AG04449 (cell line): Measurements from ENCODE around the gene HFM1.

Experiments
- CTCF ChIA-PET: fragments of 350-600 bp; formaldehyde crosslinking; extraction: SDS; loops from one replicate; lab custom pipeline; 2021; ENCODE audit warnings: antibody characterized with exemption; lab: Yijun Ruan, JAX
- POLR2A ChIA-PET: fragments of 400-600, 350-600 bp; formaldehyde crosslinking; extraction: SDS; loops from one replicate; lab custom pipeline; 2020; ENCODE audit warnings: antibody characterized with exemption, inconsistent platforms; lab: Yijun Ruan, JAX
- DNase-seq: peaks from one replicate; pipeline ENCODE4 v3.0.0-alpha.2; 2010; ENCODE audit warnings: low read depth, low spot score
- H3K4me3 ChIP-seq: 2 replicates; pipeline ENCODE4 v1.5.1; 2011; ENCODE audit warnings: low read depth, mild to moderate bottlenecking, control low read depth, low read length
- TF ChIP-seq, protein P1 (sequence below): IDR thresholded peaks from one replicate; pipeline ENCODE4 v1.5.1; 2011; ENCODE audit warnings: mild to moderate bottlenecking, moderate library complexity, low read length, control low read depth, inconsistent platforms; ENCODE audit not compliant: insufficient read depth; ENCODE audit errors: missing control alignments

The HFM1 gene

DNA sequence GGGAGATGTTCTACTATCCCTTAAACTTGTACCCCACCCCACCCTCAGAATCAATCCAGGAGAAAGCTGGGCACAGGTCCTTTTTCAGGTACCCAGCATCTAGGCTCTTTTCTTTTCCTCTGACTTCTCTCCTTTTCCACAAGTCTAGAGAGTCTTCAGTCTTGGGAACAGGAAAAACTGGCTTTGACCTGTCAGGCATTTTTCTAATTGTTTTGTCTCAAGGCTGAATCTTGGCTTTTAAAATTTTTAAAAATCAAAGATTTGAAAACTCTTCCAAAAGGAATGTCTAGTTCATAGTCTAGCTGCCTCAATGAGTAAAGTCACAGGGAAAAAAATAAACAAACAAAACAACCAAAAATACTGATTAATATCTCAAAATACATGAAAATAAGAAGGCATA lies 161.5 kb downstream of the HFM1 start:
- TF ChIP-seq, protein P1, sequence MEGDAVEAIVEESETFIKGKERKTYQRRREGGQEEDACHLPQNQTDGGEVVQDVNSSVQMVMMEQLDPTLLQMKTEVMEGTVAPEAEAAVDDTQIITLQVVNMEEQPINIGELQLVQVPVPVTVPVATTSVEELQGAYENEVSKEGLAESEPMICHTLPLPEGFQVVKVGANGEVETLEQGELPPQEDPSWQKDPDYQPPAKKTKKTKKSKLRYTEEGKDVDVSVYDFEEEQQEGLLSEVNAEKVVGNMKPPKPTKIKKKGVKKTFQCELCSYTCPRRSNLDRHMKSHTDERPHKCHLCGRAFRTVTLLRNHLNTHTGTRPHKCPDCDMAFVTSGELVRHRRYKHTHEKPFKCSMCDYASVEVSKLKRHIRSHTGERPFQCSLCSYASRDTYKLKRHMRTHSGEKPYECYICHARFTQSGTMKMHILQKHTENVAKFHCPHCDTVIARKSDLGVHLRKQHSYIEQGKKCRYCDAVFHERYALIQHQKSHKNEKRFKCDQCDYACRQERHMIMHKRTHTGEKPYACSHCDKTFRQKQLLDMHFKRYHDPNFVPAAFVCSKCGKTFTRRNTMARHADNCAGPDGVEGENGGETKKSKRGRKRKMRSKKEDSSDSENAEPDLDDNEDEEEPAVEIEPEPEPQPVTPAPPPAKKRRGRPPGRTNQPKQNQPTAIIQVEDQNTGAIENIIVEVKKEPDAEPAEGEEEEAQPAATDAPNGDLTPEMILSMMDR: no peak
- H3K4me3 ChIP-seq: no peak overlapping the region
- POLR2A ChIA-PET: no interaction called here
- DNase-seq: no peak
- CTCF ChIA-PET: interaction anchor here (1.3 kb wide), 1 partner anchor 78 kb away, joined by 3 read pairs; no protein-coding TSS in a partner anchor

GRCh38 chr1:91234181-91234580 lies 170.5 kb downstream of the HFM1 start:
- no peak for DNase-seq
- ChIA-PET POLR2A (no interaction called here), CTCF (interaction anchor here (1.3 kb wide), 1 partner anchor 49 kb away, joined by 3 read pairs; no protein-coding TSS in a partner anchor)
- H3K4me3 ChIP-seq: no peak overlapping the region
- TF ChIP-seq, protein P1: no peak

DNA sequence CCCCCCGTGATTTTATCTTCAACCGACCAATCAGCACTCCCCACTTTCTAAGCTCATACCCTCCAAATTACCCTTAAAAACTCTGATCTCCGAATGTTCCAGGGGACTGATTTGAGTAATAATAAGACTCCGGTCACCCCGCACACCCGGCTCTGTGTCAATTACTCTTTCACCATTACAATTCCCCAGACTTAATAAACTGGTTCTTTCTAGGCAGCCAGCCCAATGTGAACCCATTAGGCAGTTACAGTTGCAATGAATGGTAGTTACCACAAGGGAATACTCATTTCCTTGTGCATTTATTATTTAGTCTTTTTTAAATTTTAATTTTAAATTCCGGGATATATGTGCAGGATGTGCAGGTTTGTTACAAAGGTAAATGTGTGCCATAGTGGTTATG lies 177.9 kb downstream of the HFM1 start:
- CTCF ChIA-PET: interaction anchor here (1.1 kb wide), 1 partner anchor 60 kb away, joined by 3 read pairs; no protein-coding TSS in a partner anchor
- POLR2A ChIA-PET: no interaction called here
- no peak for DNase-seq
- H3K4me3 ChIP-seq: no peak overlapping the region
- TF ChIP-seq, protein P1: no peak

DNA sequence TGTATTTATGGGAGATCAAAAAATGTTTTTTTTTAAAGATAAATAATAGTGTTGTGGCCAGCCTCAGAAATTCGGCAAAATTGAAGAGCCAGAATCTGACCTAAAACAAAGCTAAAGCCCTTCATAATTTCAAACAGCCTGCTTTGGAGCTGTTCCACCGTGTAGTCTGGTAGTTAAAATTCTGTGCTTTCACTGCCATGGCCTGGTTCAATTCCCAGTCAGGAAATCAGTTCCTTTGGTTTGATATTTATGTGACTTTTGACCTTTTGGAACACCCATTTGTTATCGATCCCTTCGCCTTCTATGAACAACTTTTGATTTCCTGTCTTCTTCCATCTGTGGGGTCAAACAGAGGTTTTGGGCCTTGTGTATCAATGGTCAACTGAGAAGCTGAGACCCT lies 179.8 kb downstream of the HFM1 start:
- ChIA-PET POLR2A (no interaction called here), CTCF (no interaction called here)
- TF ChIP-seq, protein P1: no peak
- DNase-seq: no peak
- no peak overlapping the region for H3K4me3 ChIP-seq

- TF ChIP-seq, protein P1: no peak
- CTCF ChIA-PET: no interaction called here
- no peak overlapping the region for H3K4me3 ChIP-seq
- POLR2A ChIA-PET: no interaction called here
- no peak for DNase-seq
These were observed 183.6 kb downstream of the HFM1 start for GRCh38 chr1:91221017-91221416.

DNA sequence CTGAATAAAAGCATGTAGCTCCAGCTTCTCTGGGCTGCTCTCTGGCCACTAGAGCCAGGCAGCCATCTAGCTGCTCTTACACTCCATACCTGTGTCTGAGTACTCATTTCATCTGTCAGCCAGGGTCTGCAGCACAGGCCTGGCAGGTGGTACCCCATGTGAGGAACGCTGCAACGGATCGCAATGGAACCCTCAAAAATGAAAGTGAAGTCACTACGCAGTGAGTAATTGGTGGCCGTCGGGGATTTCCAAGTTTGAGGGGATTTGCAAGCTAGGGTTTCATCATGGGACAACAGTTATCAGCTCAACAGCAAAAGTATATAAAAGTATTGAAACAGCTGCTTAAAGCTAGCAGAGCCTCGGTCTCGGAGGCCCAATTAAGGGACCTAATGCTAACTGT lies 186.7 kb downstream of the HFM1 start:
- TF ChIP-seq, protein P1: no peak
- no peak overlapping the region for H3K4me3 ChIP-seq
- no peak for DNase-seq
- ChIA-PET CTCF (interaction anchor here (1.2 kb wide), 1 partner anchor 65 kb away, joined by 3 read pairs; no protein-coding TSS in a partner anchor), POLR2A (no interaction called here)
